ENCODE results near the gene CHN2.

Gene CHN2

DNA sequence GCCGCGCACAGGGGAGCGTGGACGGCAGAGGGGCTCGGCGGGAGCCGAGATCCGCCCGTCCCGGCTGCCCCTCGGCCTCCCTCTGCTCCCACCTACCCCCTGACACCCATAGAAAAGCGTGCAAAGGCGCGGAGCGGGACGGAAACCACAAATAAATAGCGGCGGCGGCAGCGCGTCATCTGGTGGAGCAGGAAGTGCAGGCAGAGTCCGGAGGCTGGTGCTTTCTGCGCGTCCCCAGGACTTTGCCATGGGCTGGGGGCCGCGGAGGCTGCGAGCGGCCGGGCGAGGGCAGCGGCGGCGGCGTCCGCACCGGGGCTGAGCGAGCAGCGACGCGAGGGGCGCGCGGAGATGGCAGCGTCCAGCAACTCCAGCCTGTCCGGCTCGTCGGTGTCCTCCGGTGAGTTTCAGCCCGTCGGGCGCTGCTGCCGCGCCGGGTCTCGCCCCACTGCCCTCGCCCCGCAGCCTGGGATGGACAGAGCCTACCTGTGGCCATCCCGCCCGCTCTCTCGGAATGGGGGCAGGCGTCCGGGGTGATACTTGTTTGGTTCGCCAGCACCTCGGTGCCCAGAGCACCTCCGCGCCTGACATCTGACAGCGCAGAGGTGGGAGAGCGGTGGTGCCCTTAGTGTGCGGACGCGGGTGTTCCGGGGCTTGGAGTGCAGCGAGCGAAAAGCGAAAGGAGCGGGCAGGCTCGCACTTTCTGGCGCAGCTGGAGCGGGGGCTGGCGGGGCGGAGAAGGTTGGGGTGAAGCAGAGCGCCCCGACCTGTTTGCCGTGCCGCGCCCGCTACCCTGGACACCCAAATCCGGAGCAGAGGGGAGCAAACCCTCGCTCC lies at the start of gene CHN2:
Gene CHN2 (plus strand): TSS at position 182 of the 834 bp plus-strand sequence.
- DNase-seq: peak; percentile 16 to 50

DNA sequence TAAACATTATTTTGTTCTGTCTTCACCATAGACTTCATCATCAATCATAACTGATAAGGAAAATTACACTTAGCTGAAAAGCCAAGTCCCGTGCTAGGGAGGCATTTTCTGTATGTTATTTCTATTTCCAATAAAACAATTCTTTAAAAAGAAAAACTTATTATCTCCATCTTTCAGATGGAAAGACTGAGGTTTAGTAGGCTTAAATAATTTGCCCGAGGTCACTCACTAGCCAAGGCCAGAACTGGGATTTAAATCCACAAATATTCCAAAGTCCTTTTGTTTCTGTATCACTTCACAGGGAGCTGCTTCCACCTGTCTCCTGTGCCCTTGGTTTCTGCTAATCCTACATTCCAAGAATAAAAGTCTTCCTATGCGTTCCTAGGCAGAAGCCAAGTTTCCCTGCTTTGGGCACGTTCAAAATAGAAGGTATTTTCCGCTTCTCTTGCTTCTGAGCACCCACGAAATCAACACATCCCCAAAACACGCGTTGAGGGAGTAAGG lies 49.0 kb upstream of the CHN2 start:
- no peak for DNase-seq

DNA sequence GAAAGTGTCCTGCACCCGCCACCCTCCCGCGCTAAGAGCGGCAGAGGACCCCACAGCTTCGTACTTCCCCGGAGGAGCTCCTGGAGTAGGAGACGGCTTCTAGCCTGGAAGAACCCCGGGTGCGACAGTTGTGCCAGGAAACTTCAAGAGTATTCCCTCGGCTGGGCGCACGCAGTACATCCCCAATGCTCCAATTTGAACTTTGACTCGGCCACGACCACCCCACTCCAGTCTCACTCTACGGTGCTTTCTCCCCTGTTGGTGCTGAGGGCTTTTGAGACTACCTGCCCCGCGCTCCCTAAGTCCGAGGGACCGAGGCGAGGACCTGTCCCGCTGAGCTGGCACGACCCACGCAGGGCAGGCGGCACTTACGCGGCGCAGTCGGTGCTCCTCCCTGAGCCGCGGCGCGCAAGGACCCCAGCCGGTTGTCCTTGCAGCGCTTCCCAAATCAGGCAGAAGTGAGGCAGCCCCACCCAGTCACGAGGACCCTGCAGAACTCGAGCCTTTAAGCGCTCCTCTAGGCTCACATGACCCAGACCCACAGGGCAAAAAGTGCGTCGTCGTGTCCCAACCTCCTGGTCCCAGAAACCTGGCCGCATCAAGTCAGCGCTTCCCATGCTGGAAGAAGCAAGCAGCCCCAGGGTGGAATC lies 48.4 kb upstream of the CHN2 start, which contains the start of gene CPVL:
Gene CPVL (minus strand): TSS at position 481 of the 650 bp plus-strand sequence. CDS start 25,476 bp downstream, outside the sequence.
- peak; percentile 18 to 27 for DNase-seq

DNA sequence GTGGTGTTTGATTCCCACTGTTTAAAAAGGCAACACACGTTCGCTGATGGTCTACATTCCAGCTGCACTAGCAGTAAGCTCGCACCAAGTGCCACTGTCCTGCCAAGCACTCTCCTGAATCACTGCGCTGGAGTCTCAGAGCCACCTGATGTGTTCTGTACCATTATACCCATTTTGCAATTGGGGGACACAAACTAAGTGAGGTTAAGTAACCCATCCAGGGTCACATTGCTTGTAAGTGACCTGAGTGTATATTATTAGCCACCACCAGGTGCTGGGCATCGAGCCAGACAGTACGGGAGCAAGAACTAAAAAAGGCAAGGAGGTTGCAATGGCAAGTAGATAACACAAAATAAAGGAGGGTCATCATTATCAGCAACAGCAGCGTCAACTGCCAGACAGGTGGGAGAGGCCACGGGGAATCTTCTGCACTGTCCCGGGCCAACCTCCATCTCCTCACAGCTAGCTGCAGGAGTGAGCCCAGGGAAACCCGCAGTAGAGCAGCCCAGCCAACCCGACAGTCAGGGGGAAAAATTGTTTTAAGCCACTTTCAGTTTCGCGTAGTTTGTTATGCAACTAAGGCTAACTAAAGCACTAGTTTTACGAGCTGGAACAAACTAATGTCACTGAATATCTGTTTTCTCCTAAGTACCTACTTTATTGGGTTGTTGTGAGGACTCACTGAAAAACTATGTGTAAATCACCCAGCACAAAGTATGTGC lies 47.5 kb upstream of the CHN2 start:
- DNase-seq: no peak

DNA sequence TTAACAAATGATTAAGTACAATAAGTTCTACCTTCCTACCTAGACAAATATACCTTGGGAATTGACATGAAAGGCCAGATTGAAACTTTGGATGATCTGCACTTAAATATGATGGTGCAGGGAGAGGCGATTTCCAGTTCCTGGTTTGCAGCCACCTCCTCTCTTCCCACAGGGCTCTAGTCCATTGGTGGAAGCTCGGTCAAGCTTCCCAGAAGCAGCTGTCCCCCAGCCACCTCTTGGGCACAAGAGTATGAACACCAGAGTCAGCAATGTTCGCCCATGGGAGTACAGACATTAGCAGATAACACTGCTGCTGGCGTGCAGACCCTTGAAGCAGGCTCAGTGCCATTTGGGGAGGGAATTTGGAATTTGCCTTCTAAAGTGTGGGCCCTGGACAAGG lies 46.8 kb upstream of the CHN2 start:
- DNase-seq: no peak

DNA sequence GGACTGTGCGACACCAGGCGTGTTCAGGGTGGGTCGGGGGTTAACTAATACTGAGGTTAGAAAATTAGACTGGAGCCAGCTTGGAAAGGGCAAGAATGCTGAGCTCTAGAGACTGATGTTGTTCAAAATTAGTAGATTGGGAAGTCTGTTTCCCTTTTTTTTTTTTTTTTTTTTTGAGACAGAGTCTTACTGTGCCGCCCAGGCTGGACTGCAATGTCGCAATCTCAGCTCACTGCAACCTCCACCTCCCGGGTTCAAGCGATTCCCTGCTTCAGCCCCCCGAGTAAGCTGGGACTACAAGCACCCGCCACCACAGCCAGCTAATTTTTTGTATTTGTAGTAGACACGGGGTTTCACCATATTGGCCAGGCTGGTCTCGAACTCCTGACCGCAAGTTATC lies 45.5 kb upstream of the CHN2 start:
- no peak for DNase-seq

DNA sequence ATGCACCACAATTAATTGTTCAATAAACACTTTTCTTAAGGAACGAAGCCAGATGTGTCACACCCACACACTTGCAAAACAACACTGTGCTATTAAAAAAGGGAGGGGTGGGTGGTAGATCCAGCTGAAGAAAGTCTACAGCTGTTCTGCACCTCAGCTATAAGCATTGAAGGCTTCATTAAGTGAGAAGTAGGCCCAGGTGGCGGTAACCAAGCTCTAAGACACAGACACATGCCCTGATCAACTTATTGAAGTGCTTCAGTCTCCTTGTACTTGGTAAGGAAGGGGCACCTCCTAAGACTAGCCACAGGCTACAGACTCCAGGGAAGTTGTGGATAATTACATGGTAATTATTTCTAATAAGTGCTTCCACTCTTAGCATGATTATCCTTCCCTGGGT lies 43.7 kb upstream of the CHN2 start:
- DNase-seq: no peak

DNA sequence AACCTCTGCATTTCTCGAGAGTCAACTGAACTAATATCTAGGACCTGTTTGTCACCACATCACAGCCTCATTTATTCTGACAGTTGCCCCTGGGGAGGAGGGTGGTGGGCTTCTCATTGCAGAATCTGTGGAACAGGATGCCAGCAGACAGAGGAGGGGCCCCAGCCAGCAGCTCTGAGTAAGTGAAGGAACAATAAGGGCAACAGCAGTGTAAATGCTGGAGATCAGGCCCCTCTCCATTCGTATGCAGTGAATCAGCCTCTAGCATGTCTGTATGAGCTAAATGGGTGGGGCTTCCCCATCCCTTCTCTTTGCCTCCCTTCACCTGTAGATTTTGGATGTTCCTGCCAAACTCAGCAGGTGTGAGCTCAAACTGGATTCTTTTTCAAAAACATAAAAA lies 40.5 kb upstream of the CHN2 start:
- DNase-seq: no peak

DNA sequence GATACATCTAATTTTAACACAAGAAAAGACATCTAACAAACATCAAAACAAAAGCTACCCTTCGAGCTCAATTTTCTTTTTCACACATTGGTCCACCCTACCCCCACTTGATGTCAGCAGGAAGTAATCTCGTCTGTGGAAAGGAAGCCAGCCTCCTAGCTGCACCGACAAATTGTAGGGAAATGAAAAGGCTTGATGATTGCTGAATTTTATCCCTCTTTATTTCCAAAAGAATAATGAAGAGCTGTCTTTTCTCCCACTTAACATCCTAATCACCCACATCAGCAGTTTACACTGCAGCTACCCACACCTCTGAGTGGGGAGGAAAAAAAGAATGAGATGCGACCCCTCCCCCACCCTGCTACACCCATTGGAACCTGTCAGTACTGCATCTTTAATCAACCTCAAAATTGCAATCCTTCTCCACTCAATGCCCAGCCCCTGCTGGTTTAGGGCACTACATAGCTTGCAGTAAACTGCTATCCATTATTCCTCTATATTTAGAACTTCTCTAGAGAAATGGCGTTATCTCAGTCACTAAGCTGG lies 37.6 kb upstream of the CHN2 start:
- no peak for DNase-seq

DNA sequence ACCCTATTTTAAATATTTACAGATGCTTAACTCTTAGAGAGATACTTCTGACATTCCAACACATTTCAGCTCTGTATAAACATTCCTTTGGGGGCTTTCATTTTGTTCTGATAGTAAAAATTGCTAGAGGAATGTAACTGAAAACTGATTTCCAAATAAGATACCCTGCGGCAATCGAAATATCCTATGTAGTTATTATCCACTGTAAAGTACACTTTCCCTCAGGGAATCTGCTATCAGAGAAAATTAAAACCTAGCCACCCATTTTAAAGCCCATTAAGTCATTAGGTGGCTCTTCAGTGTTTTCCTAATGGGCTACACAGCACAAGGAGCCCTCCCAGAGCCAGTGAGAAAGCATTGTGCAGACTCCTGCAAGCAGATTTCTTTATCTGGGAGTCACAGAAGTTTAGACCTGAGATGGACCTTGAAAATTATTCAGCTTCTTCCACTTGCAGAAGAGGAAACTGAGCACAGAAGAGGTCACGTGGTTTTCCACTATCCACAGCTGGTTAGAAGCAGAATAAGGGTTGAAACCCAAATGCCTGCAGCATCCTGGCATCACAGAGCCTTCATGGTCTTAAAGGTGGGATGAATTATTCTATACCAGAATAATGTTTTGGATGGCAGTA lies 35.7 kb upstream of the CHN2 start:
- DNase-seq: no peak

DNA sequence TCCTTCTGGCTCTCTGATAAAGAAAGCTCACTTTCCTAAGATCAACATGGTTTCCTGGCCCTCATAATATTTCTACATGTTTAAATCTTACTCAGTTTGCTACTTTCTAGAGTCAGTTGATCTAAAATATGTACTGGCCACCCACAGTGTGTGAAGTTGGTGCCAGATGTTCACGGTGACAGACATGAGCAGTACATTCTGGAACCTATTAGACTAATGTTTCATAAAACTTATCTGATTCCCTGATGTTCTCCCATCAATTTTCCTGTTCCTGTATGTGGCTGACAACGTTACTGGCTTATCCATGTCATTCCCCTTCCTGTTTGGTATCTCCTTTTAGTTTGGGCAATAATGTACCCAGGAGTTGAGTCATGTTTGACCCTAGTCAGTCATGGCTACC lies 34.5 kb upstream of the CHN2 start:
- DNase-seq: no peak

DNA sequence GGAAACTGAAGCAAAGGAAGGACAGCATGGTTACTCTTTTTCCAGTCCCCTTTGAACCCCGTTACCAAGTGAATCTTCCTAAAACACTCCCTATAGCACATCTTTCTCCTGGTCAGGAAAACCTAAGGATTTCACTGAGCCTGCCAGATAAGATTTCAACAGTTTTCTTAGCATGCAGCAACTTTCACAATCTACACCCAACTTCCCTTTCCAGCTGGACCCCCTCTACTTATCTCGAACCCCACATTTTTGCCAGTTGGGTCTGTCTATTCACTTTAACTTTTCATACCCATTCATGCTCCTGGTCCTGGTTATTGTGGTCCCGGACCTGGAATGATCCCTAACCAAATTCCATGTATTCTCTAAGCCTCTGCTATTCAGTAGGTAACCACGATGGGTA lies 33.3 kb upstream of the CHN2 start:
- no peak for DNase-seq

DNA sequence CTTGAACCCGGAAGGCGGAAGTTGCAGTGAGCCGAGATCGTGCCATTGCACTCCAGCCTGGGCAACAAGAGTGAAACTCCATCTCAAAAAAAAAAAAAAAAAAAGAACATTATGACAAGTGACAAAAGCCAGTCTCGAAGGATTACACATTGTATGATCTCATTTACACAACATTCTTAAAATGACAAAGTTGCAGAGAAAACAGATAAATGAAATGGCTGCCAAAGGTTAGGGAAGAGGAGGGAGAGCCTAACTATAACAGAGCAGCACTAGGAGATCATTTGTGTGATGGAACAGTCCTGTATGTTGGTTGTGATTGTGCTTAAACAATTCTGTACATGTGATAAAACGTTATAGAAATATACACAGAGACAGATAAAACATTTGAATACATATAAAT lies 32.0 kb upstream of the CHN2 start:
- DNase-seq: no peak

DNA sequence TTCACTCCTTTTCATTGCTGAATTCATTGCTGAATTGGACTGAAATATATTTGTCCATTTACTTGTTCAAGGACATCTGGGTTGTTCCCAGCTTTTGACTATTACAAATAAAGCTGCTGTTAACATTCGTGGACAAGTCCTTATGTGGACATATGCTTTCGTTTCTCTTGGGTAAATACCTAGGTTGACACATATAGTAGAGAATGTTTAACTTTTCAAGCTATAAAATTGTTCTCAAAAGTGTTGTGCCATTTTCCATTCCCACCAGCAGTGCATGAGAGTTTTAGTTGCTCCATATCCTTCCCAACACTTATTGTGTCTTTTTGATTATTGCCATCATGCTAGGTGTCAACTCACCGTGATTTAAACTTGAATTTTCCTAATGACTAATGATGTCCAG lies 30.7 kb upstream of the CHN2 start:
- no peak for DNase-seq

DNA sequence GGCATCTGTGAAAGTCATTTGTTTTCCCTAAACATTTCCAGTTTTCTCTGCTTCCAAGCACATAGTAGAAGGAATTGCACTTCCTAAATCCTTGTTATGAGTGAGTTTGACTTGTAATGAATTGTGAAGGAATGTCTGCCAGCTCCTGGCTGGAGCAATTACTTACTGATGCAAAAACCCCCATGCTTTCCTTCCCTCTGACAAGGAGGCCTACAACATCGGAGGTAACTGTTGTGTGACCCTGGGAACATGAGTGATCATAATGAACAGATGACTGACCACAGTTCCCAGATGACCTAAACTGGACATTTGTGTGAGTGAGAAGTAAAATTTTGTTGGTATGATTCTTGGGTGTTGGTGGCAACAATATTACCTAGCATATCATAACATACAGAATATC lies 26.9 kb upstream of the CHN2 start:
- no peak for DNase-seq

DNA sequence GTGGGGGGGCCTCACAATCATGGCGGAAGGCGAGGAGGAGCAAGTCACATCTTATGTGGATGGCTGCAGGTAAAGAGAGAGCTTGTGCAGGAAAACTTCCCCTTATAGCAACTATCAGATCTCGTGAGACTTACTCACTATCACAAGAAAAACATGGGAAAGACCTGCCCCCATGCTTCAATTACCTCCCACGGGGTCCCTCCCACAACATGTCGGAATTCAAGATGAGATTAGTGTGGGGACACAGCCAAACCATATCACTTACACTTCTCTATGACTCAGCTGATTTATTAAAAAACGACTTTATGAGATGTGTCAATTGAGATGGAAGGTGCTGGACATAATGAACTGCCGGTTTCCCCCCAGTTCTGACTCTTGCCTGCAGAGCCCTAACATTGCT lies 23.8 kb upstream of the CHN2 start:
- DNase-seq: no peak

DNA sequence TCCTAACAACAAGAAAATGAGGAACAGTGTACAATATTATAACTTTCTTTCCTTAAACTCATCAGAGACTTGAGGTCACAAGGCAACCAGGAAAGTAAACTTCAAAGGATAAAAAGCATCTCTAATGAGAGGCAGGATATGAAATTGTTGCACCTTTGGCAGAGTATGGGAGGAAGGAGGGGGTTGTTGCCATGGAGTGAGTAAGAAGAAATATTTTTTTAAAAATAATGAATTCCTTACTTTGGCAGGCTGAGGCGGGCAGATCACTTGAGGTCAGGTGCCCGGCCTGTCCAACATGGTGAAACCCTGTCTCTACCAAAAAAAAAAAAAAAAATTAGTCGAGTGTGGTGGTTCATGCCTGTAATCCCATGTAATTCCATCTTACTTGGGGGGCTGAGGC lies 21.1 kb upstream of the CHN2 start:
- DNase-seq: no peak

DNA sequence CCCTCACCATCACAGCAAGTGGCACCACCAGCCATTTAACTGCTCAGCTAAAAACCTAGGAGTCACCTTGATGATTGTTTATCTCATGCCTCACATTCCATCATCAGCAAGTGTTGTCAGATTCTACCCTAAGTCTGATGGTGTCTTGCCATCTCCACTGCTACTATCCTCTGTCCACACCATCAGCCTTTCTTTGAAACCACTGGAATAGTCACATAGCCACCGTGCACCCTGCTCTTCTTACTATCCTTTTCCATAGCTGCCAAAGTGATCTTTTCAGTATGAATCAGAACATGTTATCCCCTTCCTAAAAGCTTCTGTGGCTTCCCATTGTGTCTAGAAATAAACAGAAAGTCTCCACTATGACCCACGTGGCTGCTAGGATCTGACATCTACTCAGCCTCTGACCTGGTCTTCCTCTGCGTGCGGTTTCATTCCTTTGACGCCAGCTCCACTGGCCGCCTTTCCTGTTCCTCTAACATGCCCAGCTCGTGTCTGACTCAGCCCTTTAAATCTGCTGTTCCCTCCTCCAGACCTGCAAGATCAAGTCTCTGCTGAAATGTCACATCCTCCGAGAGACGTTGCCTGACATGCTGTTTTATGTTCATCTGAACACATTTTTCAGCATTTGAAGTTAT lies 16.5 kb upstream of the CHN2 start:
- DNase-seq: no peak

DNA sequence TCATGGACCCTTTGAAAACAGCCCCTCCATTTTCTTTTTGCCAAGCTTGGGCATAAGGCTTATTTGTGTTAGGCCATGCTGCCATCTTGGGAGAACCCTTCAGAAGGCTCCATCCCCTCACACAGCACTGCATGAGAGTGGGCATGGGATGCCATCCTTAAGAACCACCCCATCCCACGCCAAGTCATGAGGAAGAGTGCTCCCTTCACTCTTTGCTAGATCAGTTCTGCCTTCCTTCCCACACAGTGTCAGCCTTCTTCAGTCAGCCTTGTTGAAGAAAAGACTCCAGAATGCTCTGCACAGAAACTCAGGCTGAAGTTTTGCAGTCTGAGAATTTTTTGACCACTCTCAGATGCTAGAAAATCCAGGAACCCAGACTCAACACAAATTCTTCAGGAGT lies 15.5 kb upstream of the CHN2 start:
- DNase-seq: no peak

DNA sequence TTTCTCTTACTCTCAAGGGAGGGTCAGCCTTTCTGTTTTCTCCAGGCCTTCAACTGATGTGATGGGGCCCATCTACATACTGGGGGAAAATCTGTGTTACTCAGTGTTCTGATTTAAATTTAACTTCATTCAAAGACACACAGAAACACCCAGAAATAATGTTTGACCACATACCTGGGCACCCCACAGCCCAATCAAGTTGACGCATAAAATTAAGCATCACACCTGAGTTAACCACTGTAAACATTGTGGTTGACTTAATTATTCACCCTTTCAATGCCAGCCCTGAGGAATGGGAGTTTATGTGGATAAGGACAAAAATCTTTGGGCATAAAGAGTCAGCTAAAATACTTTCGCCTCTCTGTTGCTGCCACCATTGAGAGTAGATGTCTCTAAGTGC lies 10.0 kb upstream of the CHN2 start:
- DNase-seq: no peak

DNA sequence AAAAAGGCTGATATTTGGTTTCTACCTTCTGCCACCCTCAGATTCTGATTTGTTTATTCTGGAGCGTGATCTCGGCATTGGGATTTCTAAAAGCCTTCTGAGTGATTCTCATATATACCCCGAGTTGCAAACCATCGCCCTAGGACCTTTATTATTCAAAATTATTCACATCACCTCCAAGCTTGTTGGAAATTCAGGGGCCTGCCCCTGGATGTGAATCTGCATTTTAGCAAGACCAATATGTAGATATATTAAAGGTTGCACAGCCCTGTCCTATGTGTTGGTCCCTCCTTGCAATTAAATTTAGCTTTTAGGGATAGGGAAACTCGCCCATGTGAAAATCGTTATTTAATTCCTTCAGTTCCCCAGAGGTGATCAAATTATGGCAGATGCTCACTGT lies 9.0 kb upstream of the CHN2 start:
- no peak for DNase-seq

DNA sequence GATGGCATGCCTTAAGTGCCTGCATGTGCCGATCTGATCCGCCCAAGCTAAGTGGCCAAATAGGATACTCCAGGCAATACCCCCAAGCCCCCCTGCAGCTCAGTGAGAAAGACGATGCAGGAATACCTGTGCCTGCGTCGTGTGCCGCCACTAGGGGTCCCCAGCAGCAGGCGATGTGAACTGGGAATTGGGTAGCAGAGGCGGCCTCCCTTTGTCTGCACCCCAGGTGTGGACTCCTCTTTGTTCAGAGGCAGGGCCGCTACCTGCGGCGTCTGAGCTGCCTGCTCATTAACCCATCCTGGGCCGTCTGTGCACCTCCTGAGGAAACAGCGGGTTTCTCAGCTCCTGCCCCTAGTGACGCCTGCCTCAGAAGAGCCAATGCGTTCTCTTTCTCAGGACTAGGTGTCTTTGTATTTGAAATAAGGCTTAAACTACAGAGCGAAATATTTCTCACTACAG lies 4.8 kb upstream of the CHN2 start:
- peak; percentile 54 to 81 for DNase-seq

Data from NCI-H1930 (cell line).